GM12864 (cell line): ENCODE measurements around the gene LRRTM4.

Experiments used
- DNase-seq: peaks from one replicate; pipeline ENCODE4 v3.0.0-alpha.2; 2011; ENCODE audit warnings: low read depth
- H3K4me3 ChIP-seq: 2 replicates; pipeline ENCODE4 v1.5.1; 2011; ENCODE audit warnings: mild to moderate bottlenecking, low read depth, low read length, control low read depth
- CTCF ChIP-seq: IDR thresholded peaks from 2 replicates; pipeline ENCODE4 v1.5.1; 2011; ENCODE audit warnings: low read depth, mild to moderate bottlenecking, moderate library complexity, low read length, control low read depth, inconsistent platforms; ENCODE audit errors: missing control alignments

LRRTM4 gene

GRCh38 chr2:77013953-77014352, 508.2 kb downstream of the LRRTM4 start:
- TF ChIP-seq CTCF: no peak
- no peak for DNase-seq

GRCh38 chr2:77013457-77013856, 508.7 kb downstream of the LRRTM4 start:
- TF ChIP-seq CTCF: no peak
- no peak overlapping the region for H3K4me3 ChIP-seq
- DNase-seq: no peak

More at GRCh38 chr2:77013953-77014352, 508.2 kb downstream of the LRRTM4 start:
- H3K4me3 ChIP-seq: no peak overlapping the region

- H3K4me3 ChIP-seq: no peak overlapping the region
- no peak for TF ChIP-seq CTCF
- DNase-seq: no peak
These were observed 512.9 kb downstream of the LRRTM4 start for GRCh38 chr2:77009307-77009706.

GRCh38 chr2:77008853-77009252, 513.3 kb downstream of the LRRTM4 start:
- no peak for DNase-seq
- no peak for TF ChIP-seq CTCF
- H3K4me3 ChIP-seq: no peak overlapping the region

GRCh38 chr2:77007686-77008085, 514.5 kb downstream of the LRRTM4 start:
- DNase-seq: no peak

GRCh38 chr2:77005522-77005921, 516.7 kb downstream of the LRRTM4 start:
- no peak for DNase-seq

More at GRCh38 chr2:77007686-77008085, 514.5 kb downstream of the LRRTM4 start:
- H3K4me3 ChIP-seq: no peak overlapping the region
- TF ChIP-seq CTCF: no peak

More at GRCh38 chr2:77005522-77005921, 516.7 kb downstream of the LRRTM4 start:
- no peak for TF ChIP-seq CTCF
- H3K4me3 ChIP-seq: no peak overlapping the region
